Measurements from ENCODE around the gene C1RL. TPM values are rescaled to one million over a fixed set of nuclear protein-coding genes. Genes with fewer than 3 reads are reported as not detected.
A peak's percentile ranks its signal among the peaks of the same experiment; 100 is the strongest.

C1RL gene
- polyA plus RNA-seq, 1 donor from 2014 or later, result 8.2 TPM

DNA sequence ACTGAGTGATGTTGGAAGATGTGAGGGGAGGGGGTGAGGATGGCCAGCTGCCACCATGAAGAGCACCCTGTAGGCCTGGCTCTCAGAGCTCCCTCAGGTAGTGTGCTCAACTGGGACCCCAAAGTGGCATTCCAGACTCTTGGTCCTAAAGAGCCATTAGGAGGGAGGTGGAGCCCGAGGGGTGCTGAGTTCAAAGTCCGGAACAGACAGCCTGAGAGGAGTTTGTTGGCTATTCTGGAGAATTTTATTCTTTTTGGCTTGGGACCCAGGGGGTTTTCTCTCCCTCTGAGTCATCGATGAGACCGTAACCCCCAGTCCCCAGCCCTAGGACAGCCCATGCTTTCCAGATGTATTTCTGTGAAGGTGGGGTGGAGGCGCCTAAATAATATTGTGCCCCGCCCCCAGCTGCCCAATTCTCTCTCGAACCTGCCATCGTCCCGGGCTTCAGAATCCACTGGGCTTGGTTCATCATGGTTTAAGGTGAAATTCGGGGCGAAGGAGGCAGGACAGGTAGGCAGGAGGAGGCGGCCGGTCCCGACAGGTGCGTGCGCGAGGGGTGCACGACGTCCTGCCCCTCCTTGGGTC is 20.4 kb upstream of the C1RL start:
- Mint-ChIP-seq H3K36me3 (peaks cover 1% of the 10 kb centered on the region), H3K9me3 (no peaks in the 10 kb centered on the region), H3K27me3 (no peaks in the 10 kb centered on the region), H3K4me1 (peaks cover 13 to 26% (median 20%) of the 10 kb centered on the region in 3 donors), H3K4me3 (peak overlapping the region; percentile 89 to 99 (median 94)), H3K27ac (peak overlapping the region in 1 of 3 donors; percentile 95)

DNA sequence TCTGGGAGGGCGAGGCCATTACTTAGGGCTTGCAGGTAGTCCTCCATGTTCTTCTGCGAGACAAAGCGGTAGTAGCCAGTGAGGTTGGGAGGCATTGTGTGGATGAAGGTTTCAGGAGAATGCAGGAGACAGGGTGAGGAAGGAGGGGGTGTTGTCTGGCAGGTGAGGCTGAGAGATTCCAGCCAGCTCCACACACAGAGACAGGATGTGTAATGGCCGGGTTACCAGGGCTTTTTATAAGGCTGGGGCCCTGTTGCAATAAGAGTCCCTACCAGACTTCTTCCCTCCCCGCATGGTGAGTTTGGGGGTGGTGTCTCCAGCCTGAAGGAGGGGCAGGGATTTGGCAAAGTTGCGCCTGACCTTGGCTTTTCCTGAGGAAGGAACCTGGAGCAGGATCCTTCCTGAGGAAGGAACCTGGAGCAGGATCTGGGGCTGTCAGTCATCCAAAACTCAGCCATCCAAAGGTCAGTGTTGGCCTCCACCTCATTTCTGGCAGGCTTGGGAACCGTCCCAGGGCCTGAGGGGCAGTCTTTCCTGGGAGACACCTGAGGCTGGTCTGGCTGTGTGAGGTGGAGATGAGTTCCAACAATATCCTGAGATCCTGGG is 19.8 kb upstream of the C1RL start, which contains the start of gene RBP5:
Gene RBP5, minus strand, starts transcription at position 209 of the 606 bp plus-strand sequence. Its CDS starts 114 bp downstream, at position 95.
- Mint-ChIP-seq H3K27ac (peak within 1 kb of the TSS in 2 of 3 donors; percentile 52 to 95), H3K4me3 (peak within 1 kb of the TSS; percentile 89 to 99 (median 94)), H3K9me3 (no peaks in the 10 kb centered on the region), H3K27me3 (no peaks in the 10 kb centered on the region), H3K4me1 (peaks cover 13 to 26% (median 20%) of the 10 kb centered on the region in 3 donors), H3K36me3 (peaks cover 4% of the 10 kb centered on the region)

DNA sequence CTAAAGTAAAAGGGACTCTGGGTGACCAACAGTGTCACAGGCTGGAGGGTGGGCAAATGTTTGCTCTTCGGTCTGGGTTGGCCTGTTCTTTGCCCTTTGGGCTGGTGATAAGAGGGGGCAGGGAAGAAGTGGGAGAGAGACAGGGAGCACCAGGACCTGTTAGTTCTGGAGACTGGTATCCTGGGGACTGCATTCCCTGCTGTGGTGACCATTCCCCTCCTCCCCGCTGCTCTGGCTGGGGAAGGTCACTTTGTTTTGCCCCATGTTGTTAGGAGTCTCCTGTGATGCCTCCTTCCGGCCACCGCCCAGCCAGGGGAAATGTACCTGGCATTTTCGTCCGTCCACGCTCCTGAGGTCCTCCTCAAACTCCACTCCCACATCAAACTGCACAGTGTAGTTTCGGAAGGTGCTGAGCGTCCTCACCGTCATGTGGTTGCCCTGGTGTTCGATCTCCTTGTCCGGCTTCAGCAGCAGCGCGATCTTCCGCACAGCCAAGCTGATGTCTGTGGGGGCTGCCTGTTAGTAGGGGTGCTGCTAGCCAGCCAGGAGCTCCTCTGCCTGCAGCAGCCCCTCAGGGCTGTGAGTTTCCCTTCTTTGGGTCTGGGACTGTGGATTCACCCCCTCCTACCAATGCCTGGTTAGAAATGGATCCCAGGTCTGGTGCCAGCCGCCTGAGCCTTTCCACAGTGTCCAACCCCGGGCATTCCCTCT is 19.1 kb upstream of the C1RL start:
- H3K27me3 Mint-ChIP-seq, result no peaks in the 10 kb centered on the region
- H3K36me3 Mint-ChIP-seq, result peaks cover 4% of the 10 kb centered on the region
- H3K4me1 Mint-ChIP-seq, result peaks cover 13 to 26% (median 20%) of the 10 kb centered on the region in 3 donors
- peak overlapping the region in 3 of 4 donors; percentile 85 to 92 (median 89) for H3K4me3 Mint-ChIP-seq
- H3K27ac Mint-ChIP-seq, result peak overlapping the region in 2 of 3 donors; percentile 52 to 82
- no peaks in the 10 kb centered on the region for H3K9me3 Mint-ChIP-seq

DNA sequence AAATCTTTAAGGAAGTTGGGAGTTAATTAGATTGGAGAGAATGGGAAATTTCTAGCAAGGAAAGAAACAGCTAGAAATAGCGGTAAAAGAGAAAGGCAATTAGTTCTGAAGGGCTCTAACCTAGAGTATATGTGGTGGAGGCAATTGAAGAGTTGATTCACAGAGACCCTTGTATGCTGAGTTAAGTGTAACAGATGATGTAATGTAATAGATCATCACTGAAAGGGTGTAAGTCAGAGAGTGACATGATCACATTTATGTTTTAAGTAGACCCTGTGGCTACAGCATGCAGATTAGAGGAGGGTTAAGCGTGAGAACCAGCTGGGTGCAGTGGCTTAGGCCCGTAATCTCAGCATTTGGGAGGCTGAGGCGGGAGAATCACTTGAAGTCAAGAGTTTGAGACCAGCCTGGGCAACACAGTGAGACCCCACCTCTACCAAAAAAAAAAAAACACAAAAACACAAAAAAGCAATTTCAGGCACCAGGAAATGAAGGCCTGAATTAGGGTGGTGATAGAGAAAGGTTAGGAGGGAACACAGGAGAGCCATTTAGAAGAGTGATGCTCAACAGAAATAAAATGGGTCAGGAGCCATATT is 16.7 kb upstream of the C1RL start:
- Mint-ChIP-seq H3K4me3 (peak overlapping the region in 1 of 4 donors; percentile 74), H3K27ac (peak overlapping the region in 2 of 3 donors; percentile 45 to 85), H3K36me3 (peaks cover 2% of the 10 kb centered on the region), H3K9me3 (no peaks in the 10 kb centered on the region), H3K4me1 (peaks cover 6 to 15% (median 10%) of the 10 kb centered on the region in 3 donors), H3K27me3 (no peaks in the 10 kb centered on the region)

DNA sequence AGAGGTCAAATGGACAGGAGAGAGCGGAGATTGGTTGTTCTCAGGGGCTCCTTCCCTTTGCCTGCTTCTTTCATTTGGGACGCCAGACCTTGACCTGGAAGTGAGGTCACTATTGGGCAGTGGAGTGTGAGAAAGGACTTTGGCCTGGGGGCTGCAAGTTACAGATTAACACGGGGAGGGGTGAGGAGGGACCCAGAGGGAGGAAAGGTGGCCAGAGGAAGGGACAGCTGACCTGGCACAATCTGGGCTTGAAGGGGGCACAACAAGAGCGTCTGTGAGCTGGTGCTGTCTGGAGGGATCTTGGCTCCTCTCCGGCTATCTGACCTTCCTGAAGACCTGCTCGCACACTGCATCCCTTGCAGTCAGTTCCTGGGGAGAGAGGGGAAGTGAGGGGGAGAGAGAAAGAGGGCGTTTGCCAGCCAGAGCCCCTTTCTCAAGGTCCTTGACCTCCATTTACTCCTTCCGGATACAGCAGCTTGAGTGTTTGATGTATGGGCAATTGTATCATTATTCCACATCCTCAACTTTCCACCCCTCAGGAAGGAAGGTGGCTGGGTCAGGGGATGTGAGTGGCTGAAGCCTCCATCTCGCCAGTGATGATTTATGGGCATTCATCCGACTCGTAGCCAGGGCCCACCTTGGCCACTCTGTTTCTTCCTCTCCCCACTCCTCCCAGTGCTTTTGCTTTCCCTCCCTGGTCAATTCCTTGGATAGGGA is 14.9 kb upstream of the C1RL start:
- Mint-ChIP-seq H3K27me3 (no peaks in the 10 kb centered on the region), H3K4me1 (peaks cover 2 to 10% (median 9%) of the 10 kb centered on the region in 3 donors), H3K27ac (no peak overlapping the region), H3K36me3 (peaks cover 2% of the 10 kb centered on the region), H3K9me3 (no peaks in the 10 kb centered on the region), H3K4me3 (no peak overlapping the region)

DNA sequence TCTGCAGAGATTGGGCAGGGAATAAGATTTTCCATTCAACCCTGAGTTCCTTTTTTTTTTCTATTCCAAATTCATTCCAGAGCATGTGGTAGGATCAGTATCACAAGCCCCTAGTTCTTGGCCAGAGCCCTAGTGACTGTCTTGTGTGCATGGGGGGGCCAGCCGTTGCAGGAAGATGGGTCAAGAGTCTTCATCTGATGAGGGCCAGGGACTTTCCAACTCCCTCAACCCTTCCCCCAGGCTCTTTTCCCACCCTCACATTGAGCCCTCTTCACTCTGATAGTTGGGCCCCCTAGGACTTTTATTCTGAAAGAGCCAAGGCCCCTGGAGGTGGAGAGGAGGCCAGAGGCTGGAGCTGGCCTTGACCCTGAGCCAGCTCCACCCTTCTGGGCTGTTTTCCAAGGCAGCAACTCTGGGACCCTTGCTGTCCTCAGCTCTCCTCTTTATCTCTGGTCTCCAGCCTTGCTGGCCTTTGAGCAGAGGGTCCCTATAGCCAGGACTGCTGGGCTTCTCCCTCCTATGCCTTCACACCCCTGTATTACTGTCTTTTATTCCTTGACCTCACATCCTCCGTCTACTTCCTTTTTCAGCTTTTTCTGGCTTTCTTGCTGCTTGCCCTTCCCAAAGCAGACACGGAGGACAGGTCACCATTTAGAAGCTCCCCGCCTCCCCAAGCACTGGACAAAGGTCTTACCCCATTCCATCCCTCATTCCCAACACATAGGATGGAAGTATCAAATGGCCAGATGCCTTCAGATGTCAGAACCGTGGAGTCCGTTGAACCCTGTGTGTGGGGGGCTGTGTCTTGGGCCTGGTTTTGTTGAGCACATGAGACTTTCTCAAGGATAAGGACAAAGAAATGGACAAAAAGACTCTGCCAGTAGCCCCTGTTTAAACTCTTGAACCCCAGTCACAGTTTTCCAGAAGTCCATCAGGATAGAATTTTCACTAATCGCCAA is 14.1 kb upstream of the C1RL start:
- Mint-ChIP-seq H3K27ac (no peak overlapping the region), H3K9me3 (no peaks in the 10 kb centered on the region), H3K27me3 (no peaks in the 10 kb centered on the region)

DNA sequence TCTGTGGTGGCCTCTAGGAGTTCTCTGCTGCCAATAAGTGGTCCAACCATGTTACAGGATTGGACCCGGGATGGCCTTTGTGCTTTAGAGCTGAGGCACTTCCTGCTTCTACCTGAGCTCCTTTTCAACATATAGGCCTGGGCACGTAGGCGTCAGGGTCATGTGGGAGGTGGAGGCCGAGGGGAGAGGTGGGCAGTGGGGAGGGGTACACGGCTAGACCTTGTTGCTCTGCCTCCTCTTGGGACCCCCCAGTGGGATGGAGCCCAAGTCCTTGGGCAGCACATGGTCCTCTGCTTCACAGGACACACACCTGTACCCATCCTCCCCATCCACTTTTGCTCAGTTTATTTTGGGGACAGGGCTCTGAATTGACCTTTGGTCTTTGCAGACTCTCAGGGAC is 12.3 kb upstream of the C1RL start:
- H3K27me3 Mint-ChIP-seq, result no peaks in the 10 kb centered on the region
- no peaks in the 10 kb centered on the region for H3K9me3 Mint-ChIP-seq
- no peak overlapping the region for H3K4me3 Mint-ChIP-seq
- H3K4me1 Mint-ChIP-seq, result peaks cover 0 to 6% (median 4%) of the 10 kb centered on the region in 3 donors
- H3K27ac Mint-ChIP-seq, result no peak overlapping the region
- H3K36me3 Mint-ChIP-seq, result peaks cover 2% of the 10 kb centered on the region

More for the DNA sequence above, 14.1 kb upstream of the C1RL start:
- Mint-ChIP-seq H3K36me3 (peaks cover 2% of the 10 kb centered on the region), H3K4me1 (peaks cover 0 to 10% (median 7%) of the 10 kb centered on the region in 3 donors), H3K4me3 (no peak overlapping the region)

DNA sequence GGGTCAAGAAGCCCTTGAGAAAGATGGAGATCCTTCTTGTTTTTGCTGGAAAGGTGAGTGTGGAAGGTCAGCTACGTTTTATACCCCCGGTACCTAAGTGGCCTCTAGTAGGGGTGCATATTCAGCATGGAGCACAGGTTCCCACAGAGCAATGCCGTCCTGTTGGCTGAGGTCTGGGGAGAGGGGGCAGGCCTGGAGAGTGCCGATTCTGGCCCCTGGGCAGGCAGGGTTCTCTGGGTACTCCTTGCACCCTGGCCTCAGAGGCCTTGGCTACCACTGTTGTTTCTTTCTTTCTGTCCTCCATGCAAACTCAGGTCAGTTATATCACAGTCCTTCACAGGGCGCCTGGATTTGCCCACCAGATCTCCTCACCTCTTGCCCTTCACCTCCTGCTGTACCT is 11.2 kb upstream of the C1RL start:
- H3K9me3 Mint-ChIP-seq, result no peaks in the 10 kb centered on the region

DNA sequence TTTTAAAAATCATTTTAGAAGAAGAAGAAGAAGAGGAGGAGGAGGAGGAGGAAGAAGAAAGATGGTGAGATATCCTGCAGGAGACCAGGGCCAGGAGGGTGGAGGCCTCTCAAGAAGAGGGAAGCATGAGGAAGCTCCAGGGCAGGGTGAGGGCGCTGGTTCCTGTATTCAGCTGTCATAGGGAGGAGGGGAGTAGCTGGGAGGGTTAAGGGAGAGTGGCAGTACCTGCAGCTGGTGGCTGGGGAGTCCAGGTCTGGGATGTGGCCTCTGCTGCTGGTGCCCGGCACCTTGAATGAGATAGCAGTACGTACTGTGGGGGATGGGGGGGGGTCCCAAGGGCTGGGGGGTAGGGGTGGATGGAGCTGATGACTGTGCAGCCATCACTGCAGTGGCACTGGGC is 9.9 kb upstream of the C1RL start:
- H3K36me3 Mint-ChIP-seq, result no peaks in the 10 kb centered on the region
- H3K27me3 Mint-ChIP-seq, result no peaks in the 10 kb centered on the region
- H3K4me3 Mint-ChIP-seq, result no peak overlapping the region
- no peaks in the 10 kb centered on the region for H3K9me3 Mint-ChIP-seq
- H3K4me1 Mint-ChIP-seq, result peaks cover 0 to 1% (median 0%) of the 10 kb centered on the region in 3 donors
- no peak overlapping the region for H3K27ac Mint-ChIP-seq

More for the DNA sequence above, 11.2 kb upstream of the C1RL start:
- peaks cover 0 to 1% (median under 1%) of the 10 kb centered on the region in 3 donors for H3K4me1 Mint-ChIP-seq
- H3K36me3 Mint-ChIP-seq, result peaks cover 2% of the 10 kb centered on the region
- H3K27ac Mint-ChIP-seq, result no peak overlapping the region
- no peaks in the 10 kb centered on the region for H3K27me3 Mint-ChIP-seq
- H3K4me3 Mint-ChIP-seq, result no peak overlapping the region

DNA sequence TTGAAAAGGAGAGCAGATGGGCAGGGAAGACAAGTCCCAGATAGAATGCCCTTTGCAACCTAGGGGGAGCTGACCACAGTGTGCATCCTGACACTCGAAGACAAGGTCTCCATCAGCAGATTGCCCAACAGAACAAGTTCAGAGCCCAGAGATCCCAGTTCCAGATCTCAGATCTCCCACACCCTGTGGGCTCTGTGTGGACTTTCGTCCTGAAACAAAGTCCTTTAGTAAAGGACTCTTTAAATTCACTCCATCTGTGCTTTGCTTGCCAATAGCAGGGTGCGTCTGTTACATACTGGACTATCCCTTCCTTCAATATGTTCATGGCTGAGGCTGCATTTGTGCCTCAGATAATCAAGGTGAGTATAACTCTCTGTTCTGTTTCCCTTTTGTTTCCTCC is 8.7 kb upstream of the C1RL start:
- Mint-ChIP-seq H3K4me3 (no peak overlapping the region), H3K36me3 (no peaks in the 10 kb centered on the region), H3K27me3 (no peaks in the 10 kb centered on the region), H3K4me1 (peaks cover 4 to 6% (median 5%) of the 10 kb centered on the region in 3 donors), H3K9me3 (no peaks in the 10 kb centered on the region), H3K27ac (no peak overlapping the region)

DNA sequence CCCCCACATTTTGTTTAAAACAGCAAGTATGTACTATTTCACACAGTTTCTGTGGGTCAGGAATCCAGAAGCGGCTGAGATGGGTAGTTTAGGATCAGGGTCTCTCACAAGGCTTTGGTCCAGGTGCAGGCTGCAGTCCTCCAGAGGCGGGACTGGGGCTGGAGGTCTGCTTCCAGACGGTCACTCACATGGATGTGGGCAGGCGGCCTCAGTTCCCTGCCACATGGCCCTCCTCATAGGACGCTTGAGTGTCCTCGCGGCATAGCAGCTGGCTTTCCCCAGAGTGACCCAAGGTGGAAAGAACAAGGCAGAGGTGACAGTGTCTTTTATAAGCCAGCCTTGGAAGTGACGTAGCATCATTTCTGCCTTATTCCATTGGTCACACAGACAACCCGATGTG is 7.9 kb upstream of the C1RL start:
- no peak overlapping the region for H3K27ac Mint-ChIP-seq
- H3K27me3 Mint-ChIP-seq, result no peaks in the 10 kb centered on the region
- H3K4me3 Mint-ChIP-seq, result no peak overlapping the region
- peaks cover 4 to 6% (median 5%) of the 10 kb centered on the region in 3 donors for H3K4me1 Mint-ChIP-seq
- no peaks in the 10 kb centered on the region for H3K36me3 Mint-ChIP-seq
- no peaks in the 10 kb centered on the region for H3K9me3 Mint-ChIP-seq

DNA sequence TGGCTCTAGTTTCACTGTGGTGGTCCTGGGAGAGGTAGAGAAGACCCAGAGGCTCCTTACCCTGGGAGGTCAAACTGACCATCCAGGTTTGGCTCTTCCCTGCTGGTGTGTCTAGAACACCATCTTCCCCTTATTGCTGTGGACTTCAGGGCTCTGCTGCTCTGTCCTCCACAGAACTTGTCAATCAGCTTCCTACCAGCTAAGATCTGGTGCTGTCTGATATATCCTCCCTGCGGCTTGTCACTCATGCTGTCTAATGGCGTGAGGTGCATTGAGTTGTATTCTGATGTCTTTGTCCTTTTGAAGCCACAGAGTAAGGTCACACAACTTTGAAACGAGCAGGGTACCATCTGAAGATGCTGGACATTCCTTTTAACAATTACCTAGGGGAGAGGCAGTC is 7.2 kb upstream of the C1RL start:
- Mint-ChIP-seq H3K36me3 (no peaks in the 10 kb centered on the region), H3K27ac (no peak overlapping the region), H3K4me1 (peaks cover 4 to 6% (median 4%) of the 10 kb centered on the region in 3 donors), H3K9me3 (no peaks in the 10 kb centered on the region), H3K27me3 (no peaks in the 10 kb centered on the region), H3K4me3 (no peak overlapping the region)

DNA sequence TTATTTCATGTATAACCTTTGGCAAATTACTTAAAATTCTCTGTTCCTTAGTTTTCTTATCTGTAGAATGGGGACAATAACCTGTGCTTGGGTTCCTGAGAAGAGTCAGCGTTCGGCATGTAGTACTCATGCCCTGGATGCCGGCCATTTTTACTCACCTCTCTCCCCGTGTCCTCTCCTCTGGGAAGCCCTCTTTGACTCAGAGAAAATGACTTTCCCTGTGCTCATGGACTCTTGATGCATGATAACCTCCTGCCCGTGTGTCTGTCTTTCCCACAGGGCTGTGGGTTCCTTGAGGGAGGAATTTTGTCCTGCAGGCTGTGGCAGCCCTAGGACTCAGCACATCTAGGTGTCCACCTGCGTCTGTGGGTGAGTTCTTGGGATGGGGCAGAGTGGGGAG is 5.8 kb upstream of the C1RL start:
- Mint-ChIP-seq H3K27me3 (no peaks in the 10 kb centered on the region), H3K4me1 (peaks cover 4 to 8% (median 6%) of the 10 kb centered on the region in 3 donors), H3K27ac (no peak overlapping the region), H3K4me3 (no peak overlapping the region), H3K36me3 (no peaks in the 10 kb centered on the region), H3K9me3 (no peaks in the 10 kb centered on the region)

DNA sequence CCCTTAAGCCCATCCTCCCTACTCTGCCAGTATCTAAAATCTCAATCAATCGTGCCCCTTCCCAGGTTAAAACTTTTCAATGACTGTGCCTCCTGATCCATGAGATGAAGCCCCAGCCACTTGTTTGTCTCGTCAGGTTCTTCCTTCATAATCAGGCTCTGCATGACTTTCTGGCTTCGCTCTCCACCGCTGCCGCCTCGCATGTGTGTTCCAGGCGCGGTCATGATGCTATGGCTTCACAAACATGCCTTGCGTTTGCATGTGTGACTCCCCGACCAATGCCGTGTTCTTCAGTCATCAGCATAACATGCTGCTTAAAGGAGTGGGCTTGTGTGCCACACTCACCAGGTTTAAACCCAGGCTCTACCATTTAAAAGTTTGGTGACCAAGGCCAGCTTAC is 5.0 kb upstream of the C1RL start:
- no peaks in the 10 kb centered on the region for H3K27me3 Mint-ChIP-seq
- H3K4me1 Mint-ChIP-seq, result peaks cover 6 to 16% (median 6%) of the 10 kb centered on the region in 3 donors
- no peaks in the 10 kb centered on the region for H3K36me3 Mint-ChIP-seq
- H3K4me3 Mint-ChIP-seq, result no peak overlapping the region
- H3K27ac Mint-ChIP-seq, result peak overlapping the region in 1 of 3 donors; percentile 20
- no peaks in the 10 kb centered on the region for H3K9me3 Mint-ChIP-seq

All from IgD-negative memory B cell (primary cell).